HG03175 (cell line): ENCODE data around the gene ERBB2.
"Not testable (repeated sequence)": the region's sequence is repeated elsewhere in the genome, so short reads cannot be mapped to it uniquely, and the experiment has no call there.

Source experiments
- ATAC-seq: cut with Tn5 transposase; IDR thresholded peaks from one replicate; pipeline ENCODE4 v1.9.1; 2021; ENCODE audit warnings: mild to moderate bottlenecking, moderate library complexity; ENCODE audit not compliant: unreplicated experiment

The ERBB2 gene

GRCh38 chr17:39756380-39757079 is 56.7 kb downstream of the ERBB2 start:
- ATAC-seq = no peak

- no peak for ATAC-seq
Observed at GRCh38 chr17:39757176-39757662, 57.4 kb downstream of the ERBB2 start.

GRCh38 chr17:39757931-39758873 is 58.3 kb downstream of the ERBB2 start:
- ATAC-seq = no peak

GRCh38 chr17:39759204-39759603 is 59.3 kb downstream of the ERBB2 start:
- ATAC-seq = no peak

- no peak for ATAC-seq
Observed at GRCh38 chr17:39761861-39762496, 62.1 kb downstream of the ERBB2 start.

GRCh38 chr17:39763051-39763820 is 63.4 kb downstream of the ERBB2 start:
- no peak for ATAC-seq

- ATAC-seq = not testable (repeated sequence)
Observed at GRCh38 chr17:39764171-39764570, 64.3 kb downstream of the ERBB2 start.

- ATAC-seq = no peak
Observed at GRCh38 chr17:39765175-39765574, 65.3 kb downstream of the ERBB2 start.

- ATAC-seq = no peak
Observed at GRCh38 chr17:39765766-39766165, 65.9 kb downstream of the ERBB2 start.

GRCh38 chr17:39767147-39767546 is 67.3 kb downstream of the ERBB2 start:
- ATAC-seq = no peak

- peak; percentile 54 for ATAC-seq
Observed at GRCh38 chr17:39769974-39770587, 70.2 kb downstream of the ERBB2 start.

GRCh38 chr17:39772415-39772814 is 72.6 kb downstream of the ERBB2 start:
- ATAC-seq = no peak

GRCh38 chr17:39772987-39773934 is 73.4 kb downstream of the ERBB2 start:
- no peak for ATAC-seq

GRCh38 chr17:39774047-39774446 is 74.2 kb downstream of the ERBB2 start:
- ATAC-seq = no peak

- ATAC-seq = no peak
Observed at GRCh38 chr17:39775031-39775430, 75.2 kb downstream of the ERBB2 start.

- ATAC-seq = no peak
Observed at GRCh38 chr17:39776252-39776651, 76.4 kb downstream of the ERBB2 start.

- ATAC-seq = peak; percentile 60
Observed at GRCh38 chr17:39777534-39778365, 77.9 kb downstream of the ERBB2 start.
